Smooth muscle cell (in vitro differentiated cells): ENCODE results near the gene OXCT1. TPM values are rescaled to one million over a fixed set of nuclear protein-coding genes. Genes with fewer than 3 reads are reported as not detected.
"Not testable (repeated sequence)": the region's sequence is repeated elsewhere in the genome, so short reads cannot be mapped to it uniquely, and the experiment has no call there.

Experiments used
- DNase-seq: peaks from one replicate; lab custom pipeline; 2025; ENCODE audit not compliant: unreplicated experiment; lab: John Stamatoyannopoulos, UW
- H2AFZ ChIP-seq: fragments of 200-600 bp; sonication (generic); 2 replicates; pipeline ENCODE4 v1.6.0; 2016; ENCODE audit warnings: antibody characterized with exemption, low read depth, mild to moderate bottlenecking
- H3F3A ChIP-seq: fragments of 200-600 bp; sonication (generic); 2 replicates; pipeline ENCODE4 v1.6.0; 2017; ENCODE audit warnings: antibody characterized with exemption, low read depth
- H3K27ac ChIP-seq: fragments of 200-600 bp; sonication (generic); 2 replicates; pipeline ENCODE4 v1.5.1; 2016; ENCODE audit warnings: low read depth, mild to moderate bottlenecking
- H3K27me3 ChIP-seq: fragments of 200-600 bp; sonication (generic); 2 replicates; pipeline ENCODE4 v1.6.1; 2016; ENCODE audit warnings: low read depth, mild to moderate bottlenecking
- H3K36me3 ChIP-seq: fragments of 200-600 bp; sonication (generic); 2 replicates; pipeline ENCODE4 v1.5.1; 2016; ENCODE audit warnings: low read depth
- H3K4me1 ChIP-seq: fragments of 200-600 bp; sonication (generic); 2 replicates; pipeline ENCODE4 v1.5.1; 2016; ENCODE audit warnings: low read depth
- H3K4me2 ChIP-seq: fragments of 200-600 bp; sonication (generic); 2 replicates; pipeline ENCODE4 v1.6.0; 2016; ENCODE audit warnings: mild to moderate bottlenecking
- H3K4me3 ChIP-seq: fragments of 200-600 bp; sonication (generic); 2 replicates; pipeline ENCODE4 v1.5.1; 2016; ENCODE audit warnings: mild to moderate bottlenecking
- H3K79me2 ChIP-seq: fragments of 200-600 bp; sonication (generic); 2 replicates; pipeline ENCODE4 v1.6.0; 2016; ENCODE audit warnings: low read depth, mild to moderate bottlenecking
- H3K9ac ChIP-seq: fragments of 200-600 bp; sonication (generic); 2 replicates; pipeline ENCODE4 v1.6.0; 2016; ENCODE audit warnings: low read depth
- H3K9me3 ChIP-seq: fragments of 200-600 bp; sonication (generic); replicated peaks from 2 replicates; pipeline ENCODE4 v1.5.1; 2016; ENCODE audit warnings: low read depth
- H4K20me1 ChIP-seq: fragments of 200-600 bp; sonication (generic); 2 replicates; pipeline ENCODE4 v1.6.0; 2016; ENCODE audit warnings: low read depth
- CTCF ChIP-seq: fragments of 200-600 bp; sonication (generic); IDR thresholded peaks from 2 replicates; pipeline ENCODE4 v1.5.1; 2017; ENCODE audit warnings: borderline replicate concordance, mild to moderate bottlenecking, antibody characterized with exemption; ENCODE audit not compliant: insufficient read depth, poor library complexity, severe bottlenecking
- WGBS: methylation state at CpG from one replicate; pipeline ENCODE4 v1.1.7; 2016; ENCODE audit warnings: low lambda C conversion rate; 5-methylcytosine and 5-hydroxymethylcytosine counted together
- polyA plus RNA-seq: library from polyadenylated mRNA; unstranded; fragments of >200 nt; fragmentation: Nextera tagmentation; extraction: Ambion mirVana; gene quantifications from 2 replicates; pipeline ENCODE4 v1.2.1, GENCODE V29; 2016
- total RNA-seq: library from RNA; depleted of rRNA; stranded (reverse); fragments of >200 nt; gene quantifications from 2 replicates; pipeline ENCODE4 v1.2.3, GENCODE V29; 2014

OXCT1 gene
- total and polyA plus RNA-seq, 2 experiments from 2014 or later, result 10.0 to 16.7 TPM

- TF ChIP-seq CTCF, result no peak
- H3K9me3 ChIP-seq, result no peaks in the 10 kb centered on the region
- no peaks in the 10 kb centered on the region for H3K27me3 ChIP-seq
- H2AFZ ChIP-seq, result no peak overlapping the region
- H3F3A ChIP-seq, result no peaks in the 10 kb centered on the region
- no peak overlapping the region for H3K27ac ChIP-seq
- H3K4me1 ChIP-seq, result no peaks in the 10 kb centered on the region
- no peak overlapping the region for H3K9ac ChIP-seq
- H3K79me2 ChIP-seq, result no peaks in the 10 kb centered on the region
- H3K4me3 ChIP-seq, result no peak overlapping the region
- 85% methylated on average over 4 of the region's 4 CpGs for WGBS
- no peak overlapping the region for H3K4me2 ChIP-seq
- H4K20me1 ChIP-seq, result no peaks in the 10 kb centered on the region
- no peak for DNase-seq
- H3K36me3 ChIP-seq, result no peaks in the 10 kb centered on the region
Measured at GRCh38 chr5:41728281-41728680, 141.9 kb downstream of the OXCT1 start.

- WGBS, result 88% methylated on average over 3 of the region's 3 CpGs
- Histone ChIP-seq H3K4me2 (no peak overlapping the region), H3K4me3 (no peak overlapping the region), H3K4me1 (no peaks in the 10 kb centered on the region), H3F3A (no peaks in the 10 kb centered on the region), H2AFZ (no peak overlapping the region), H3K27ac (no peak overlapping the region), H3K9ac (no peak overlapping the region), H3K79me2 (no peaks in the 10 kb centered on the region), H4K20me1 (no peaks in the 10 kb centered on the region), H3K36me3 (no peaks in the 10 kb centered on the region), H3K9me3 (no peaks in the 10 kb centered on the region), H3K27me3 (no peaks in the 10 kb centered on the region)
- TF ChIP-seq CTCF, result no peak
- DNase-seq, result no peak
Measured at GRCh38 chr5:41722359-41722950, 147.8 kb downstream of the OXCT1 start.

GRCh38 chr5:41721516-41721915 lies 148.7 kb downstream of the OXCT1 start:
- TF ChIP-seq CTCF, result no peak
- H3K4me2 ChIP-seq, result no peak overlapping the region
- 73% methylated on average over 2 of the region's 2 CpGs for WGBS
- H3K4me3 ChIP-seq, result no peak overlapping the region
- no peak overlapping the region for H3K27ac ChIP-seq
- H3K4me1 ChIP-seq, result no peaks in the 10 kb centered on the region
- no peak overlapping the region for H3K9ac ChIP-seq
- no peak overlapping the region for H2AFZ ChIP-seq
- no peaks in the 10 kb centered on the region for H3K79me2 ChIP-seq
- no peaks in the 10 kb centered on the region for H4K20me1 ChIP-seq
- no peaks in the 10 kb centered on the region for H3K27me3 ChIP-seq
- no peak for DNase-seq
- H3K36me3 ChIP-seq, result no peaks in the 10 kb centered on the region
- H3K9me3 ChIP-seq, result no peaks in the 10 kb centered on the region
- no peaks in the 10 kb centered on the region for H3F3A ChIP-seq

- H3K27me3 ChIP-seq, result no peaks in the 10 kb centered on the region
- H2AFZ ChIP-seq, result no peak overlapping the region
- 100% methylated on average over 2 of the region's 2 CpGs for WGBS
- no peaks in the 10 kb centered on the region for H4K20me1 ChIP-seq
- H3K27ac ChIP-seq, result no peak overlapping the region
- TF ChIP-seq CTCF, result no peak
- no peaks in the 10 kb centered on the region for H3K79me2 ChIP-seq
- H3K4me1 ChIP-seq, result no peaks in the 10 kb centered on the region
- H3K4me3 ChIP-seq, result no peak overlapping the region
- no peaks in the 10 kb centered on the region for H3K9me3 ChIP-seq
- DNase-seq, result no peak
- H3K4me2 ChIP-seq, result no peak overlapping the region
- no peaks in the 10 kb centered on the region for H3K36me3 ChIP-seq
- no peaks in the 10 kb centered on the region for H3F3A ChIP-seq
- H3K9ac ChIP-seq, result no peak overlapping the region
Measured at GRCh38 chr5:41716382-41716781, 153.8 kb downstream of the OXCT1 start.

- not testable (repeated sequence) for H3F3A ChIP-seq, H3K27ac ChIP-seq, DNase-seq, H3K36me3 ChIP-seq, H2AFZ ChIP-seq, H3K9ac ChIP-seq, H3K4me3 ChIP-seq, H4K20me1 ChIP-seq, H3K27me3 ChIP-seq, H3K79me2 ChIP-seq, H3K4me1 ChIP-seq, H3K4me2 ChIP-seq, H3K9me3 ChIP-seq
Measured at GRCh38 chr5:41714446-41714845, 155.8 kb downstream of the OXCT1 start.
